Chondrocyte (in vitro differentiated cells): ENCODE results near the gene PALLD. TPM values are rescaled to one million over a fixed set of nuclear protein-coding genes. Genes with fewer than 3 reads are reported as not detected.

Experiments used
- DNase-seq: peaks from one replicate; pipeline ENCODE4 v3.0.0; 2021; ENCODE audit warnings: mixed read lengths, low spot score
- H3K27ac Mint-ChIP-seq: one replicate; pipeline ENCODE4 v1.8.0; 2021; ENCODE audit warnings: mild to moderate bottlenecking, moderate library complexity, mixed read lengths; ENCODE audit not compliant: unreplicated experiment
- H3K27me3 Mint-ChIP-seq: 2 replicates; pipeline ENCODE4 v1.8.0; 2021; ENCODE audit warnings: low read depth, mixed read lengths
- H3K36me3 Mint-ChIP-seq: 2 replicates; pipeline ENCODE4 v1.8.0; 2021; ENCODE audit warnings: low read depth, mixed read lengths
- H3K4me1 Mint-ChIP-seq: 2 replicates; pipeline ENCODE4 v1.8.0; 2021; ENCODE audit warnings: low read depth, mild to moderate bottlenecking, mixed read lengths
- H3K4me3 Mint-ChIP-seq: one replicate; pipeline ENCODE4 v1.8.0; 2021; ENCODE audit warnings: mild to moderate bottlenecking, moderate library complexity, mixed read lengths; ENCODE audit not compliant: unreplicated experiment
- H3K9me3 Mint-ChIP-seq: 2 replicates; pipeline ENCODE4 v1.8.0; 2021; ENCODE audit warnings: low read depth, mixed read lengths
- total RNA-seq: library from RNA; stranded (reverse); gene quantifications from 3 replicates; pipeline ENCODE4 v1.2.1, GENCODE V29; 2021
- TF ChIP-seq, protein P1 (sequence below): fragments of 200-600 bp; sonication (generic); IDR thresholded peaks from 2 replicates; pipeline ENCODE4 v1.5.0; 2021; ENCODE audit warnings: antibody characterized with exemption, mild to moderate bottlenecking, moderate library complexity

Gene PALLD
- total RNA-seq, 1 donor from 2014 or later = 900 TPM

GRCh38 chr4:168863719-168864647, 367.1 kb downstream of the PALLD start:
- Mint-ChIP-seq H3K27ac (peak overlapping the region; percentile 63), H3K36me3 (peaks cover 40% of the 10 kb centered on the region), H3K4me3 (no peak overlapping the region), H3K4me1 (peaks cover 96% of the 10 kb centered on the region), H3K27me3 (no peaks in the 10 kb centered on the region), H3K9me3 (no peaks in the 10 kb centered on the region)
- DNase-seq = no peak
- TF ChIP-seq, protein P1, sequence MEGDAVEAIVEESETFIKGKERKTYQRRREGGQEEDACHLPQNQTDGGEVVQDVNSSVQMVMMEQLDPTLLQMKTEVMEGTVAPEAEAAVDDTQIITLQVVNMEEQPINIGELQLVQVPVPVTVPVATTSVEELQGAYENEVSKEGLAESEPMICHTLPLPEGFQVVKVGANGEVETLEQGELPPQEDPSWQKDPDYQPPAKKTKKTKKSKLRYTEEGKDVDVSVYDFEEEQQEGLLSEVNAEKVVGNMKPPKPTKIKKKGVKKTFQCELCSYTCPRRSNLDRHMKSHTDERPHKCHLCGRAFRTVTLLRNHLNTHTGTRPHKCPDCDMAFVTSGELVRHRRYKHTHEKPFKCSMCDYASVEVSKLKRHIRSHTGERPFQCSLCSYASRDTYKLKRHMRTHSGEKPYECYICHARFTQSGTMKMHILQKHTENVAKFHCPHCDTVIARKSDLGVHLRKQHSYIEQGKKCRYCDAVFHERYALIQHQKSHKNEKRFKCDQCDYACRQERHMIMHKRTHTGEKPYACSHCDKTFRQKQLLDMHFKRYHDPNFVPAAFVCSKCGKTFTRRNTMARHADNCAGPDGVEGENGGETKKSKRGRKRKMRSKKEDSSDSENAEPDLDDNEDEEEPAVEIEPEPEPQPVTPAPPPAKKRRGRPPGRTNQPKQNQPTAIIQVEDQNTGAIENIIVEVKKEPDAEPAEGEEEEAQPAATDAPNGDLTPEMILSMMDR = no peak

GRCh38 chr4:168864821-168865541, 368.1 kb downstream of the PALLD start:
- peak overlapping the region; percentile 87 for H3K27ac Mint-ChIP-seq
- H3K27me3 Mint-ChIP-seq = no peaks in the 10 kb centered on the region
- TF ChIP-seq, protein P1 = peak; percentile 66

DNA sequence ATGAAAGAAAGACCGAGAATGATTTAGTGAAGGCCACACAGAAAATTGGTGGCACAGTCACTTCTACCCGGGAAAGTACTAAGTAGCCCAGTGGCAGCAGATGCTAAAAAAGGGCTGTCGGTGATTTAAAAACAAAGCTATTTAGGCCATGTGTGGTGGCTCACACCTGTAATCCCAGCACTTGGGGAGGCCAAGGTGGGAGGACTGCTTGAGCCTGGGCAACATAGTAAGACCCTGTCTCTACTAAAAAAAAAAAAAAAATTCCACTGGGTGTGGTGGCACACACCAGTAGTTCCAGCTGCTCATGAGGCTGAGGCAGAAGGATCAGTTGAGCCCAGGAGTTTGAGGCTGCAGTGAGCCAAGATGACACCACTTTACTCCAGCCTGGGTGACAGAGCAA, 369.0 kb downstream of the PALLD start:
- peak overlapping the region; percentile 87 for H3K27ac Mint-ChIP-seq
- H3K27me3 Mint-ChIP-seq = no peaks in the 10 kb centered on the region
- TF ChIP-seq, protein P1 = no peak
- DNase-seq = no peak
- peaks cover 38% of the 10 kb centered on the region for H3K36me3 Mint-ChIP-seq
- H3K9me3 Mint-ChIP-seq = no peaks in the 10 kb centered on the region
- no peak overlapping the region for H3K4me3 Mint-ChIP-seq
- peaks cover 98% of the 10 kb centered on the region for H3K4me1 Mint-ChIP-seq

More at GRCh38 chr4:168864821-168865541, 368.1 kb downstream of the PALLD start:
- no peaks in the 10 kb centered on the region for H3K9me3 Mint-ChIP-seq
- peaks cover 98% of the 10 kb centered on the region for H3K4me1 Mint-ChIP-seq
- no peak overlapping the region for H3K4me3 Mint-ChIP-seq
- H3K36me3 Mint-ChIP-seq = peaks cover 45% of the 10 kb centered on the region
- no peak for DNase-seq

DNA sequence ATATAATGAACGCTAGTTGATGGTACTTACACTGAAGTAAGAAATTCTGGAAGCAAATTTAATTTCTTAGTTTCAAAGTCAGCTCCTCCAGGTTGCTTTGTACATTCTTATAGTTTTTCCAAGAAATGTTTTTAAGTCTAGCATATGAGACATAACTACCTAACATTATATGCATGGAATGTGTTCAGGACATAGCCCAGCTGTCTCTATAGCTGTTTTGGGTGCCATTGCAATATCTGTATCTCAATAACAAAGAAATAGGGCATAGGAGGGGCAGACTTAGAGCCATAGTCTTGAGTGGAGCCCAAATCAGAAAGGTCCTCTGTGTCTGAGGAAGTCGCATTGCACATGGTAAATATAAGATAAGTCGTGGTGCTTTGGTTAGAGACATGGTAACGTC, 369.8 kb downstream of the PALLD start:
- peaks cover 36% of the 10 kb centered on the region for H3K36me3 Mint-ChIP-seq
- no peak for DNase-seq
- peak overlapping the region; percentile 64 for H3K27ac Mint-ChIP-seq
- no peaks in the 10 kb centered on the region for H3K27me3 Mint-ChIP-seq
- H3K4me3 Mint-ChIP-seq = no peak overlapping the region
- no peaks in the 10 kb centered on the region for H3K9me3 Mint-ChIP-seq
- H3K4me1 Mint-ChIP-seq = peaks cover 98% of the 10 kb centered on the region
- TF ChIP-seq, protein P1 = no peak

DNA sequence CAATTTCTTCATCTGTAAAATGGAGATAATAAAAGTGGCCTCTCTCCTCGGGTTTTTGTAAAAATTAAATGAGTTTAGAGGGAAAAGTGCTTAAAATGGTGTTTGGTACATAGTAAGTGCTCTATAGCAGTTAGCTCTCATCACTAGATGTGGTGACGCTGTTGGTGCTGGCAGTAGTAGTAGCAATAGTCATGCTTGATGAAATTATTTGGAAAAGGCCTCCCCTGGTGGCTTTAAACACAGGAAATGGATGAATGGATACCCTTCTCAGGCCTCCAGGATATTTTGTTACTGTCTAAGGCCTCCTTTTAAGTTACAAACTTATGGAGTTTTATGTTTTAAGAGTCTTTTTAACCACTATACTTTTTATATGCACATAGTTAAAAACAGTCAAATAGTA, 370.3 kb downstream of the PALLD start:
- TF ChIP-seq, protein P1 = no peak
- peaks cover 40% of the 10 kb centered on the region for H3K36me3 Mint-ChIP-seq
- no peak overlapping the region for H3K4me3 Mint-ChIP-seq
- peaks cover 98% of the 10 kb centered on the region for H3K4me1 Mint-ChIP-seq
- DNase-seq = no peak
- H3K27me3 Mint-ChIP-seq = no peaks in the 10 kb centered on the region
- H3K27ac Mint-ChIP-seq = peak overlapping the region; percentile 64
- no peaks in the 10 kb centered on the region for H3K9me3 Mint-ChIP-seq
